PFSK-1 (cell line): ENCODE results near the gene SYS1.

Experiments
- POLR2AphosphoS5 ChIP-seq: IDR thresholded peaks from 2 replicates; pipeline ENCODE4 v1.6.1; 2012; ENCODE audit warnings: low read depth, mild to moderate bottlenecking, control low read depth, low read length, moderate library complexity
- TAF1 ChIP-seq: IDR thresholded peaks from 2 replicates; pipeline ENCODE4 v1.6.1; 2012; ENCODE audit warnings: low read length, control low read depth, borderline replicate concordance; ENCODE audit not compliant: insufficient read depth

- TF ChIP-seq POLR2AphosphoS5 (no peak), TAF1 (no peak)
These were observed 896 bp downstream of the SYS1 start for GRCh38 chr20:45363611-45364492.
